Measurements from ENCODE around the gene TMEM258. TPM values are rescaled to one million over a fixed set of nuclear protein-coding genes. Genes with fewer than 3 reads are reported as not detected.
A peak's percentile ranks its signal among the peaks of the same experiment; 100 is the strongest.

TMEM258 gene
- total and polyA plus RNA-seq, 2 of the 4 experiments (the other 2 are of a cell fraction): 107 to 280 TPM

GRCh38 chr11:61769946-61770683, 22.3 kb downstream of the TMEM258 start (continued):
- TF ChIP-seq BHLHE40 (IDR thresholded peaks at IDR 0.05; ENCODE audit: low read depth, low read length): no peak

- BruUV-seq (replicated peaks): no TSS peak
- ATAC-seq (ENCODE audit: low read depth): peak; percentile 80
- no peaks in the 10 kb centered on the region; a peak in 1 of 4 replicates for H3K79me1 ChIP-seq (ENCODE audit: low read depth in 1 of 2, low read length in 2 of 2)
Observed at GRCh38 chr11:61769169-61769920, 23.1 kb downstream of the TMEM258 start.

More at GRCh38 chr11:61769169-61769920, 23.1 kb downstream of the TMEM258 start:
- Histone ChIP-seq H3K9me3 (ENCODE audit: control insufficient read depth, insufficient read depth, low read length) (no peaks in the 10 kb centered on the region), H3K14ac (replicated peaks; ENCODE audit: low read depth, low read length) (0 out of 2 replicates have a peak overlapping the region, but pooled peaks have one; percentile 22), H3K4me1 (ENCODE audit: control insufficient read depth, insufficient read depth, low read length) (peaks cover 10% of the 10 kb centered on the region), H4K20me1 (ENCODE audit: insufficient read depth, low read length) (no peaks in the 10 kb centered on the region), H3K4me2 (ENCODE audit: low read depth, low read length) (peak overlapping the region; percentile 14), H3K9ac (ENCODE audit: low read depth, low read length) (peak overlapping the region; percentile 35; the same call in 1 of the 2 replicates), H2BK5ac (ENCODE audit: low read depth, low read length, poor library complexity, severe bottlenecking) (peak overlapping the region; percentile 39), H3K27ac (ENCODE audit: insufficient read depth, low read length) (peak overlapping the region; percentile 49), H3K4me3 (ENCODE audit: insufficient read depth, low read depth, low read length) (no peak overlapping the region), H2AK5ac (ENCODE audit: low read depth, low read length) (peak overlapping the region; percentile 59; the same call in 1 of the 2 replicates), H2AFZ (replicated peaks; ENCODE audit: low read length, poor library complexity) (peak overlapping the region; percentile 78), H3K4ac (ENCODE audit: low read depth, low read length) (peak overlapping the region; percentile 65), H2BK20ac (ENCODE audit: low read depth, low read length) (no peak overlapping the region), H3K23ac (ENCODE audit: low read depth, low read length) (no peak overlapping the region), H2BK15ac (ENCODE audit: low read depth, low read length) (no peak overlapping the region), H3K9me1 (ENCODE audit: insufficient read depth, low read length) (no peaks in the 10 kb centered on the region), H3K27me3 (ENCODE audit: control insufficient read depth, insufficient read depth, low read length) (no peaks in the 10 kb centered on the region), H2BK120ac (ENCODE audit: low read depth, low read length) (0 out of 2 replicates have a peak overlapping the region, but pooled peaks have one; percentile 48), H3K18ac (ENCODE audit: low read depth, low read length) (peak overlapping the region; percentile 54; the same call in 1 of the 2 replicates), H4K91ac (ENCODE audit: insufficient read depth, low read depth, low read length) (peak overlapping the region; percentile 81), H4K8ac (ENCODE audit: low read depth in 2 of 2, low read length in 2 of 2) (peak overlapping the region; percentile 67 to 92), H2AK9ac (replicated peaks; ENCODE audit: low read depth, low read length, poor library complexity) (peak overlapping the region; percentile 88), H4K5ac (ENCODE audit: low read depth, low read length) (peak overlapping the region; percentile 88; the same call in 1 of the 2 replicates), H3K36me3 (ENCODE audit: control insufficient read depth, insufficient read depth, low read length) (no peaks in the 10 kb centered on the region), H3K56ac (ENCODE audit: extremely low read depth, insufficient read depth, low read length) (no peak overlapping the region)
- 61% methylated on average over 10 of the region's 33 CpGs; no CpG with 5 or more reads in 1 of the 2 experiments for WGBS, 2 experiments (ENCODE audit: extremely low coverage in 2 of 2, insufficient read length in 1 of 2)
- TF ChIP-seq RFX5 (IDR thresholded peaks at IDR 0.05; ENCODE audit: low read depth, low read length) (no peak), CTCF (conservative IDR thresholded peaks at IDR 0.05; ENCODE audit: low read depth, low read length) (peak; percentile 47), MAZ (IDR thresholded peaks at IDR 0.05; ENCODE audit: borderline replicate concordance, low read depth, low read length) (peak; percentile 47; the same call in 1 of the 2 replicates)
- POLR2A ChIA-PET (ENCODE audit: unreplicated experiment): no interaction called here
- dilution Hi-C loops (cut with HindIII; ENCODE audit: low sequenced_read_pairs, unreplicated experiment) (no loop called here), intact Hi-C loops (cut with micrococcal nuclease) (no loop called here), in situ Hi-C loops (cut with MboI; ENCODE audit: low sequenced_read_pairs) (no loop called here)
- CTCF ChIA-PET: interaction anchor here (0.6 kb wide), 1 partner anchor 58 kb away, joined by 3 read pairs; no protein-coding TSS in a partner anchor
- DNase-seq: peak; percentile 48

All from IMR-90 (cell line).